Measurements from ENCODE around the gene EHBP1L1. TPM values are rescaled to one million over a fixed set of nuclear protein-coding genes. Genes with fewer than 3 reads are reported as not detected.

The EHBP1L1 gene
- total and polyA plus RNA-seq, 2 of the 8 experiments (the other 6 are each of a cell fraction or from before 2014, with no cell fraction given): 4.3 to 6.6 TPM

DNA sequence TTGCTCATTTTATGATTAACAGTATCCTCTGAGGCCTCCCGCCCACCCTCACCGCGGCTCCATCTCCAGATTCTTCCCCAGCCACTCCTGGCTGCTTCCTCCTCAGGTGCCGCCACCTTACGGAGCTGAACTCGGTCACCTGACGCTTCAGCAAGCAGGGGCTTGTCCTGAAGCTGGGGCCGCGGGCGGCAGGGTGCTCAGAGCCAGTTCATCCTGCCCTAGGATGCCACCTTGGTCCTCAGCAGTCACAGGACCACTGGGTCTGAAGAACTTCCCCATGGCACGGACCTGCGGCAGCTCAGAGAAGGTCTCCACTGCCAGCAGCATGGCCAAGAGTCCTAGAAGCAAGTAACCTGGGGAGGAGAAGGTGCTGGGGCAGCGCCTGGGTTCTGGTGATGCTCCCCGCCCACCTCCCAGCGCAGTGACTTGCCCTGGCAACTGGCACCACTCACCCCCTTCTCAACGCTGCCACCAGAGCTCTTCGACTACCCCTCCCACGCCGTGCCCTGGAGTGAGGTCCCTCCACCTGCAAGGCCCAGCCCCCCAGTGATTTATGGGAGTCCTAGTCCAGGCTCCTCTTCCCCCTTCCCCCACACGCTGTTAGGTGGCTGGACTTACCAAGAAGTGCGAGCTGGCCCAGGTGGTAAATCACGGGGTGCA, 17.1 kb downstream of the EHBP1L1 start (continued):
- TF ChIP-seq BRCA1 (IDR thresholded peaks at IDR 0.05; ENCODE audit: low read depth, low read length) (no peak), SP1 (IDR thresholded peaks at IDR 0.05; ENCODE audit: low read depth, low read length) (no peak), NANOG (IDR thresholded peaks at IDR 0.05; ENCODE audit: insufficient read depth, low read depth, low read length, poor library complexity, severe bottlenecking) (no peak), TAF1 (IDR thresholded peaks at IDR 0.05; ENCODE audit: low read depth, low read length) (no peak), SIX5 (IDR thresholded peaks at IDR 0.05; ENCODE audit: low read depth, low read length) (no peak), RBBP5 (IDR thresholded peaks at IDR 0.05; ENCODE audit: borderline replicate concordance, low read depth, low read length) (no peak), RXRA (IDR thresholded peaks at IDR 0.05; ENCODE audit: insufficient read depth, low read depth, low read length) (no peak), TBP (IDR thresholded peaks at IDR 0.05; ENCODE audit: low read depth, low read length) (no peak)
- TF ChIP-seq, protein P1, sequence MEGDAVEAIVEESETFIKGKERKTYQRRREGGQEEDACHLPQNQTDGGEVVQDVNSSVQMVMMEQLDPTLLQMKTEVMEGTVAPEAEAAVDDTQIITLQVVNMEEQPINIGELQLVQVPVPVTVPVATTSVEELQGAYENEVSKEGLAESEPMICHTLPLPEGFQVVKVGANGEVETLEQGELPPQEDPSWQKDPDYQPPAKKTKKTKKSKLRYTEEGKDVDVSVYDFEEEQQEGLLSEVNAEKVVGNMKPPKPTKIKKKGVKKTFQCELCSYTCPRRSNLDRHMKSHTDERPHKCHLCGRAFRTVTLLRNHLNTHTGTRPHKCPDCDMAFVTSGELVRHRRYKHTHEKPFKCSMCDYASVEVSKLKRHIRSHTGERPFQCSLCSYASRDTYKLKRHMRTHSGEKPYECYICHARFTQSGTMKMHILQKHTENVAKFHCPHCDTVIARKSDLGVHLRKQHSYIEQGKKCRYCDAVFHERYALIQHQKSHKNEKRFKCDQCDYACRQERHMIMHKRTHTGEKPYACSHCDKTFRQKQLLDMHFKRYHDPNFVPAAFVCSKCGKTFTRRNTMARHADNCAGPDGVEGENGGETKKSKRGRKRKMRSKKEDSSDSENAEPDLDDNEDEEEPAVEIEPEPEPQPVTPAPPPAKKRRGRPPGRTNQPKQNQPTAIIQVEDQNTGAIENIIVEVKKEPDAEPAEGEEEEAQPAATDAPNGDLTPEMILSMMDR (IDR thresholded peaks at IDR 0.05; ENCODE audit: control extremely low read depth in 1 of 3, insufficient read depth in 1 of 3, low read depth in 1 of 3, low read length in 3 of 3): no peak
